Esophagus squamous epithelium (tissue), 4 donors: Measurements from ENCODE around the gene UNK.

Source experiments
- POLR2A ChIP-seq, 4 donors: fragments of 450-650 bp; IDR thresholded peaks; one replicate each; pipeline ENCODE4 v1.6.1; 2017; ENCODE audit warnings: antibody characterized with exemption in 4 of 4, mild to moderate bottlenecking in 4 of 4, moderate library complexity in 3 of 4
- TF ChIP-seq, protein P1 (sequence below), 6 experiments: fragments of 450-650 bp in 4 of 6; fragments of 200-600 bp in 2 of 6; sonication (generic) in 2 of 6; IDR thresholded peaks; one replicate each; pipeline ENCODE4 v1.5.1; 2016 to 2019; ENCODE audit warnings: antibody characterized with exemption in 6 of 6, mild to moderate bottlenecking in 4 of 6, moderate library complexity in 4 of 6

DNA sequence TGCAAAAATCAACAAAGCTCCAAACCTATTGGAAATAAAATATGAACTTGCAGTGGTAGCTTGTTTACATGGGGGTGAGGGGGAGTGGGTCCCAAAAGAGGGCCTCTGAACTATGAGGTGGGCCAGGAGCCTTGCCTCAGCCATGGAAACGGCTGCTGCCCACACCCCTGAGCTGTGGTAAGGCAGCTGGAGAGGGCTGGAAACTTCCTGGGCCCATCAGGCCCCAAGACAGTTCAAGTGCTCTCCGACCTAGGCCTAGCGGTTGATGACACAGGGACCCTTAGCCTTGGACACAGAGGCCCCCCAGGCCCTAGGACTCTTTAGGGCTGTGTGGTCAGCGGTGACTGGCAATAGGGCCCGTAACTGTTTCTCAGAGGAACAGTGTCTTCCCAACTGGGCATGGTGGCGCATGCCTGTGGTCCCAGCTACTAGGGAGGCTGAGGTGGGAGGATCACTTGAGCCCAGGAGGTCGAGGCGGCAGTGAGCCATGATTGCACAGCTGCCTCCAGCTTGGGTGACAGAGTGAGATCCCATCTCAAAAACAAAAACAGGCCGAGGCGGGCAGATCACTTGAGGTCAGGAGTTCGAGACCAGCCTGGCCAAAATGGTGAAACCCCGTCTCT lies 41.3 kb downstream of the UNK start:
- TF ChIP-seq, protein P1, sequence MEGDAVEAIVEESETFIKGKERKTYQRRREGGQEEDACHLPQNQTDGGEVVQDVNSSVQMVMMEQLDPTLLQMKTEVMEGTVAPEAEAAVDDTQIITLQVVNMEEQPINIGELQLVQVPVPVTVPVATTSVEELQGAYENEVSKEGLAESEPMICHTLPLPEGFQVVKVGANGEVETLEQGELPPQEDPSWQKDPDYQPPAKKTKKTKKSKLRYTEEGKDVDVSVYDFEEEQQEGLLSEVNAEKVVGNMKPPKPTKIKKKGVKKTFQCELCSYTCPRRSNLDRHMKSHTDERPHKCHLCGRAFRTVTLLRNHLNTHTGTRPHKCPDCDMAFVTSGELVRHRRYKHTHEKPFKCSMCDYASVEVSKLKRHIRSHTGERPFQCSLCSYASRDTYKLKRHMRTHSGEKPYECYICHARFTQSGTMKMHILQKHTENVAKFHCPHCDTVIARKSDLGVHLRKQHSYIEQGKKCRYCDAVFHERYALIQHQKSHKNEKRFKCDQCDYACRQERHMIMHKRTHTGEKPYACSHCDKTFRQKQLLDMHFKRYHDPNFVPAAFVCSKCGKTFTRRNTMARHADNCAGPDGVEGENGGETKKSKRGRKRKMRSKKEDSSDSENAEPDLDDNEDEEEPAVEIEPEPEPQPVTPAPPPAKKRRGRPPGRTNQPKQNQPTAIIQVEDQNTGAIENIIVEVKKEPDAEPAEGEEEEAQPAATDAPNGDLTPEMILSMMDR (IDR thresholded peaks at IDR 0.05), result no peak
- no peak for TF ChIP-seq POLR2A (IDR thresholded peaks at IDR 0.05)
